ENCODE results near the gene PHPT1.
A peak's percentile ranks its signal among the peaks of the same experiment; 100 is the strongest.

The PHPT1 gene

DNA sequence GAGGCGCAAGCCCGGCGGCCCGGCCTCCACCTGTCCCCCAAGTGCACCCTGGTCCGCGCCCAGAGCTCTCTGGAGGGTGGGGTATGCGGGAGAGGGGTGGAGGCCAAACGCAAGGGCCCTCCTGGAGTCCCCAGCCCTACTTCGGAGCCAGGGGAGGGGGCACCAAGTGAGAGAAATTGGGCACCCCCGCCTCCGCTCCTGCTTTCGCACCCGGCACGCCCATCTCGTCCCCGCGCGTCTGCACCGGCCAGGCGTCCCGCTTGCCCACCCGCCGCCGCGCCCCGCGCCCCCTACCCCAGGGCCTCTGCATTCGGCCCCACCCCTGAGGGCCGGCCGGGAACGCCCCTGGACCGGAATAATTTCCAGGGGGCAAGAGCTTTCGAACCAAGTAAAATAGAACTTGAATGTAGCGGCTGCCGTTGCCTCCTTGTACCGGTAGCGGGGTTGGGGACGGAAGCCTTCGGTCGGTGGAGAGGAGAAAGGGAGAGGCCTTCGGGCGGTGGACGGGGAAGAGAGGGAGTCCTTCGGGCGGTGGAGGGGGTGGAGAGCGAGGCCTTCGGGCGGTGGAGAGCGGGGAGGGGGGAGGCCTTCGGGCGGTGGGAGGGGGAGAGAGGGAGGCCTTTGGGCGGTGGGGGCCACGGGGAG, 694 bp upstream of the PHPT1 start:
- DNase-seq (ENCODE audit: low spot score) = no peak

DNA sequence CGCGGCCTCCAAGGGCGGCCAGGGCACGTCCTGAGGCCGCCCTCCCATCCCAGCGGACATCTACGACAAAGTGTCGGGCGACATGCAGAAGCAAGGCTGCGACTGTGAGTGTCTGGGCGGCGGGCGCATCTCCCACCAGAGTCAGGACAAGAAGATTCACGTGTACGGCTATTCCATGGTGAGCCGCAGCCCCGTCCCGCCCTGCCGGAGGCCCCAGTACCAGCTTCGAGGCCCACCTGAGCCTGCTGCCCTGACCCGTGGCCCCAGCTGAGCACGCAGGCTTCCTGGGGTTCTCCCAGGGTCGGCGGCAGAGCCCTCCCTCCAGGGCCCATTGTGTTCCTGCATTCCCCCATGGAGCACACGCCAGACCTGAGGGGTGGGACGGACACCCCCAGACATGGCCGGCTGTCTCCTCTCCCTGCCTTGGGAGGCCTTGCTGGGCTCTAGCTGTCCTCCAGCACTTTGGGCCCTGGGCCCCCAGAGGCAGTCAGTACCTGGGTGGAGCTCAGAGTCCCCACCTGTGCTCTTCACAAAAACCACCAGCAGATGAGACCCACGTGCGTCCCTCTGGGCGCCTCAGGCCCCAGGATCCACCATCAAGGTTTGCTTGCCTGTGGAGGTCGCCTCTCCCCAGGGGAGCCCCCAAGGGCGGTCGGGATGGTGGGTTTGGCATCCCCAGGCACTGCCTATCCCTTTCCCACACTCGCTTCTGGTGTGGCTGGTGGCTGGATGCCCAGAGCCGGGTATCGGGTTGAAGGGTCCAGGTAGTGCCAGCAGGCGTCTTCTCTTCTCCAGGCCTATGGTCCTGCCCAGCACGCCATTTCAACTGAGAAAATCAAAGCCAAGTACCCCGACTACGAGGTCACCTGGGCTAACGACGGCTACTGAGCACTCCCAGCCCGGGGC, 1.0 kb downstream of the PHPT1 start:
- DNase-seq (ENCODE audit: low spot score) = no peak

DNA sequence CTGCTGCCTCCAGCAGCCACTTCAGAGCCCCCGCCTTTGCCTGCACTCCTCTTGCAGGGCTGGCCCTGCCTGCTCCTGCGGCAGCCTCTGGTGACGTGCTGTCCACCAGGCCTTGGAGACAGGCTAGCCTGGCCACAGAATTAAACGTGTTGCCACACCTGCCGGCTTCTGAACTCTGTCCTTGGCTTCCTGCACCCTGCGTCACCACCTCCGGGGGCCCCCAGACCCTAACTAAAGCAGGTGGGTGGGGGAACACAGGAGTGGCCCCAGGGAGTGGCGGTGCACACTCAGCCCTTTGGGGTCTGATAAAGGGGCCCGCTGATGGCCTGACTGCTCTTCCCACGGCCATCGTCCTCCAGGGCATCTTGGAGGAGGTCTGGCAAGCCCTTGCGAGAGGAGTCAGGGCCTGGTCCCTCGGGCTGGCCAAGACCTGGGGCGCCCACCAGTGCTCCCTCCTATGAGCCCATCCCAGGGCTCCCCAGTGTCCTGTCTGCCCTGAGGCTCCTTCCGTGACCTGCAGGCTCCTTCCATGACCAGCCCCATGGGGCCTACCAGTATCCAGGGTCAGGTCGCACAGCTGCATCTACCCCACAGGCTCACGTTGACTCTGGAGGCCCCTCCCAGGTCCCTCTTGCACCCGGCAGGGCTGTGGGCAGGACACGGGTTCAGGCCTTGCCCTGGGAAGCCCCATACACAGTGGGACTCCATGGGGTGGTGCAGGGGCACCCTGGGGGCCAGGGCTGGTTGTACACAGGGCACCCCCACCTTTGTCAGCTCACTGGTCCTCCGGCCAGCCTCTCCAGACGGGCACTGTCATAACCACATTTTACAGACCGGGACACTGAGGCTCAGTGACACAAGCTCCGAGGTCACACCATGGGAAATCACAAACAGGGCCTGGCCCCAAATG, 1.9 kb downstream of the PHPT1 start:
- no peak for DNase-seq (ENCODE audit: low spot score)

DNA sequence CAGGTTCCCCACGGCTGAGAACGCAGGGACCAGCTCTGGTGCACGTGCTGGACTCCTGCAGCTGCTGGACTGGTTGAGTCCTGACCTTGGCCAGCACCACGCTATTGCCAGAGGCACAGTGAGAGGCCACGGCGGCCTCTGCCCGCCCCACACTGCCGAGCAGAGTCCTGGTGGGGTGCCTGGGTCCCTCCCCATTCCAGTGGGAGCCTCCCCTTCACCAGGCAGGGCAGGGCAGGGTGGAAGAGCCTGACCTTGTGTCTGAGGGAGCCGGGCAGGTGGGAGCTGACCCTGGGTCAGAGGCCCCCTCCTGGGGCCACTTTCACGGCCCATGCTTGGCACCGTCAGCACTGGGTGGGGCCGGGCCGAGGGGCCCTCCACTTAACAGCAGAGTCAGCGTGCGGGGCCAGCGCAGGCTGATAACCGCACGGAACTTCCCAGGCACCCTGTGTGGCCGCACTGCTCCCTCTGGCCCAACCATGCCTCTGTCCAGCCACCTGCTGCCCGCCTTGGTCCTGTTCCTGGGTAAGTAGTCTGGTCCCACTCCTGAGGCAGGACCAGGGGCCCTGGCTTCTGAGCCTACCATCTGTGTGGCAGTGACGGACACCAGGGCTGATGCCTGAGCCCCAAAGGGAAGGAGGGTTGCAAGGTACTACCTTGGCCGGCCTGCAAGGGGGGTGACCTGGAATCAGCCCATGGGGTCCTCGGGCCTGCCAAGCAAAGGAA, 2.9 kb downstream of the PHPT1 start, which contains the start of gene MAMDC4:
TSS of gene MAMDC4 (plus strand) at position 406 of the 723 bp plus-strand sequence. CDS start at position 477, 71 bp downstream.
- DNase-seq (ENCODE audit: low spot score) = no peak

DNA sequence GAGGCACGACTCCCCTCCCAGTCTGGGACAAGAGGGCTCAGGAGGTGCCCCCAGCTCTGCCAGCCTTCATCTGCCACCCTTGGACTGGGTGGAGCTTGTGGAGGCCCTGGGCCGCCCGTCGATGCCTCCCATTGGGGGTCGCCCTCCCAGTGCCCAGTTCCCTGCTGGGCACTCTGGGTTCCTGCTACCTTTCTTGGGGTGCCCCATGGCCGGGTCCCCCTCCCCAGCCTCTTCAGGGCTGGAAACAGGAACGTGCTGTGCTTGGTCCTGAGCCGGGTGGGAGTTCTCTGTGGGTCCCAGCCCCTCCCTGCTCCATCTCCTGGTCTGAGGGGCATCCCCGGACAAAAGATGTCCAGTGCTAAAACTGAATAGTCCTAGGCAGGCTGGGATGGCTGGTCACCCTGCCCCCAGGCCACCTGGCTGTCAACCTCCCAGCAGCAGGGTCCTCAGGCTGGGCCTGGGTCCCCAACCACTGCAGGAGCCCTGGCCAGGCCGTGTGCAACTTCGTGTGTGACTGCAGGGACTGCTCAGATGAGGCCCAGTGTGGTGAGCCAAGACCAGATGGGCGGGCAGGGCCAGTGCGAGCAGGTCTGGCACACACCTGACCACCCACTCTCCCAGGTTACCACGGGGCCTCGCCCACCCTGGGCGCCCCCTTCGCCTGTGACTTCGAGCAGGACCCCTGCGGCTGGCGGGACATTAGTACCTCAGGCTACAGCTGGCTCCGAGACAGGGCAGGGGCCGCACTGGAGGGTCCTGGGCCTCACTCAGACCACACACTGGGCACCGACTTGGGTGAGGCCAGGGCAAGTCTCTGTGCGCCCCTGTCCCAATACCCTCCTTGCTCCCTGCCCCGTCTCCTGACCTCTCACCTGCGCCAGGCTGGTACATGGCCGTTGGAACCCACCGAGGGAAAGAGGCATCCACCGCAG, 3.7 kb downstream of the PHPT1 start:
- DNase-seq (ENCODE audit: low spot score) = no peak

DNA sequence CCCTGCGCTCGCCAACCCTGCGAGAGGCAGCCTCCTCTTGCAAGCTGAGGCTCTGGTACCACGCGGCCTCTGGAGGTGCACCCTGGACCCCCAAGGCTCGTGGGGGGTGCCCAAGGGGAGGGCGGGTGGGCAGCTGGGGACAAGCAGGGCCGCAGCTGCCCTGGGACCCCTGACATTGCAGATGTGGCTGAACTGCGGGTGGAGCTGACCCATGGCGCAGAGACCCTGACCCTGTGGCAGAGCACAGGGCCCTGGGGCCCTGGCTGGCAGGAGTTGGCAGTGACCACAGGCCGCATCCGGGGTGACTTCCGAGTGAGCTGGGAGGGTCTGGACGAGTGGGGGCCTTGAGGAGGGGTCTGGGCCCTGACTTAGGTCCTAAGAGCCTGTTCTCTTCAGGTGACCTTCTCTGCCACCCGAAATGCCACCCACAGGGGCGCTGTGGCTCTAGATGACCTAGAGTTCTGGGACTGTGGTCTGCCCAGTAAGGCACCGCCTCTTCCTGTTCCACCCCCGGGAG, 4.4 kb downstream of the PHPT1 start:
- DNase-seq (ENCODE audit: low spot score) = no peak

DNA sequence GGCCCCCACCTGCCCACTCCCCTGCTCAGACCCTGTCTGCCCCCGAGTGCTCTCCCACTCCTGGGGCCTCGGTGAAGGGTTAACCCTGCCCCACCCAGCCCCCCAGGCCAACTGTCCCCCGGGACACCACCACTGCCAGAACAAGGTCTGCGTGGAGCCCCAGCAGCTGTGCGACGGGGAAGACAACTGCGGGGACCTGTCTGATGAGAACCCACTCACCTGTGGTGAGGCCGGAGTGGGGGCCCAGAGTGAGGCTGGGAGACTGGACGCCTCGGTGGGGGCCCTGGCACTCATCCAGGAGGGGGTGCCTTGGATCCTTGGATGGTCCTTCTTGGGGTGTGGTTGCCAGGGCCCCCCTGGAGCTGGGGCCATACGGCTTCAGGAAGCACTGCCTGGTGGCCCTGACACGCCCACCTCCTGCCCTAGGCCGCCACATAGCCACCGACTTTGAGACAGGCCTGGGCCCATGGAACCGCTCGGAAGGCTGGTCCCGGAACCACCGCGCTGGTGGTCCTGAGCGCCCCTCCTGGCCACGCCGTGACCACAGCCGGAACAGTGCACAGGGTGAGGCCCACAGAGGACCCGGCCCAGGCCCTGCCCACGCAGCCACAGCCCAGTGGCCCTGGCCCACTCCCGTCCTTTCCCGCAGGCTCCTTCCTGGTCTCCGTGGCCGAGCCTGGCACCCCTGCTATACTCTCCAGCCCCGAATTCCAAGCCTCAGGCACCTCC, 5.1 kb downstream of the PHPT1 start:
- DNase-seq (ENCODE audit: low spot score) = no peak

DNA sequence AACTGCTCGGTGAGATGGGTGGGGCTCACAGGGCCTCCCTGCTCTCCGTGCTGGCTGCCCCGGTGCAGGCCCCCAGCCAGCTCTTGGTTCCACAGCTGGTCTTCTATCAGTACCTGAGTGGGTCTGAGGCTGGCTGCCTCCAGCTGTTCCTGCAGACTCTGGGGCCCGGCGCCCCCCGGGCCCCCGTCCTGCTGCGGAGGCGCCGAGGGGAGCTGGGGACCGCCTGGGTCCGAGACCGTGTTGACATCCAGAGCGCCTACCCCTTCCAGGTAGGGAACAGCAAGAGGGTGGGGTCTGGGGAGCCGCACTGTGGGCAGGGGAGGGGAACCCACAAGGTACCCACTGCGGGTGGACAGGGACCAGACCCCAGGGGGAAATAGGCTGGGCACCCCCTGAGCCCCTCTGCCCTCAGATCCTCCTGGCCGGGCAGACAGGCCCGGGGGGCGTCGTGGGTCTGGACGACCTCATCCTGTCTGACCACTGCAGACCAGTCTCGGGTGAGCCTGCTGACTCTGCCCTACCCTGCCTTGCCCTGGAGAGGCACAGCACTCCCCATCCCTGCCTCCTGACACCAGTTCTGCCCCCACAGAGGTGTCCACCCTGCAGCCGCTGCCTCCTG, 5.7 kb downstream of the PHPT1 start:
- no peak for DNase-seq (ENCODE audit: low spot score)

DNA sequence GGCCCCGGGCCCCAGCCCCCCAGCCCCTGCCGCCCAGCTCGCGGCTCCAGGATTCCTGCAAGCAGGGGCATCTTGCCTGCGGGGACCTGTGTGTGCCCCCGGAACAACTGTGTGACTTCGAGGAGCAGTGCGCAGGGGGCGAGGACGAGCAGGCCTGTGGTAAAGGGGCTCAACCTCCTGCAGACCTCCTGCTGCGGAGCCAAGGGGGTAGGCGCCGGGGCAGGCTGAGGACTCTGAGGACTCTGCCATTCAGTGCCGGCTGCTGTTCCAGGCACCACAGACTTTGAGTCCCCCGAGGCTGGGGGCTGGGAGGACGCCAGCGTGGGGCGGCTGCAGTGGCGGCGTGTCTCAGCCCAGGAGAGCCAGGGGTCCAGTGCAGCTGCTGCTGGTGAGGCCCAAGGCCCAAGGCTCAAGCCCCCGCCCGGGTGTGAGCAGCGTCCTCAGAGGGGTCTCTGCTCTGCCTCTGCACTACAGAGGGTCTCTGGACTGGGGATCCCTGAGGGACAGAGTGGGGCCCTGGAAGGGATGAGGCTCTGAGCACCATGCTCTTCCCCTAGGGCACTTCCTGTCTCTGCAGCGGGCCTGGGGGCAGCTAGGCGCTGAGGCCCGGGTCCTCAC, 6.4 kb downstream of the PHPT1 start:
- DNase-seq (ENCODE audit: low spot score) = no peak

DNA sequence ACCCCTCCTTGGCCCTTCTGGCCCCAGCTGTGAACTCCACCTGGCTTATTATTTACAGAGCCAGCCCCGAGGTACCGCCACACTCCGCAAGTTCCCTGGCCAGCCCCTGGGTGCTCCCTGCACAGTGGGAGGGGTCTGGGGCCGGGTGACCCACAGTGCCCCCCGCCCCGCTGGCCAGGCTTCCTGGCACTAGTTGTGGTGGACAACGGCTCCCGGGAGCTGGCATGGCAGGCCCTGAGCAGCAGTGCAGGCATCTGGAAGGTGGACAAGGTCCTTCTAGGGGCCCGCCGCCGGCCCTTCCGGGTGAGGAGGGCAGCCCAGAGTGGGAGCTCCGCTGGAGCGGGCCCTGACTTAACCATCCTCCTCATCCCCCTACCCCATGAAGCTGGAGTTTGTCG, 6.9 kb downstream of the PHPT1 start:
- DNase-seq (ENCODE audit: low spot score) = no peak

DNA sequence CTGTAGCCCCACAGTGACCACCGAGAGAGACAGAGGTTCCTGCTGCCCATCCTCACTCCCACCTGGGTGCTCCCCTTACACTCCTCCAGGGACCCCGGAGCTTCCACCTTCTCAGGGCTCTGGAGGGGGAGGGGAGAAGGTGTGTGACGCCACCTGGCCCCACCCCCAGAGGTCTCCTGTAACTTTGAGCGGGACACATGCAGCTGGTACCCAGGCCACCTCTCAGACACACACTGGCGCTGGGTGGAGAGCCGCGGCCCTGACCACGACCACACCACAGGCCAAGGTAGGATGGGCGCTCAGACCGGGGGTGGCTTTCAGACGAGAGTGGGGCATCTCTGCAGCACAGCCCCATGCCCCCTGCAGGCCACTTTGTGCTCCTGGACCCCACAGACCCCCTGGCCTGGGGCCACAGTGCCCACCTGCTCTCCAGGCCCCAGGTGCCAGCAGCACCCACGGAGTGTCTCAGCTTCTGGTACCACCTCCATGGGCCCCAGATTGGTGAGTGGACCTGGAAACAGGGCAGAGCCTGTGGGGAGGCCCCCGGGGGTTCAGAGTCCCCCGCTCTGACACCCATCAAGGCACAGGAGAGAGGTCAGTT, 7.4 kb downstream of the PHPT1 start:
- DNase-seq (ENCODE audit: low spot score) = no peak

DNA sequence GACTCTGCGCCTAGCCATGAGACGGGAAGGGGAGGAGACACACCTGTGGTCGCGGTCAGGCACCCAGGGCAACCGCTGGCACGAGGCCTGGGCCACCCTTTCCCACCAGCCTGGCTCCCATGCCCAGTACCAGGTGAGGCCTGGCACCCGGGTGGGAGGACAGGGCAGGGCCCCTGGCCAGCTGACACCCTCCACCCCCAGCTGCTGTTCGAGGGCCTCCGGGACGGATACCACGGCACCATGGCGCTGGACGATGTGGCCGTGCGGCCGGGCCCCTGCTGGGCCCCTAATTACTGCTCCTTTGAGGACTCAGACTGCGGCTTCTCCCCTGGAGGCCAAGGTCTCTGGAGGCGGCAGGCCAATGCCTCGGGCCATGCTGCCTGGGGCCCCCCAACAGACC, 8.0 kb downstream of the PHPT1 start:
- no peak for DNase-seq (ENCODE audit: low spot score)

DNA sequence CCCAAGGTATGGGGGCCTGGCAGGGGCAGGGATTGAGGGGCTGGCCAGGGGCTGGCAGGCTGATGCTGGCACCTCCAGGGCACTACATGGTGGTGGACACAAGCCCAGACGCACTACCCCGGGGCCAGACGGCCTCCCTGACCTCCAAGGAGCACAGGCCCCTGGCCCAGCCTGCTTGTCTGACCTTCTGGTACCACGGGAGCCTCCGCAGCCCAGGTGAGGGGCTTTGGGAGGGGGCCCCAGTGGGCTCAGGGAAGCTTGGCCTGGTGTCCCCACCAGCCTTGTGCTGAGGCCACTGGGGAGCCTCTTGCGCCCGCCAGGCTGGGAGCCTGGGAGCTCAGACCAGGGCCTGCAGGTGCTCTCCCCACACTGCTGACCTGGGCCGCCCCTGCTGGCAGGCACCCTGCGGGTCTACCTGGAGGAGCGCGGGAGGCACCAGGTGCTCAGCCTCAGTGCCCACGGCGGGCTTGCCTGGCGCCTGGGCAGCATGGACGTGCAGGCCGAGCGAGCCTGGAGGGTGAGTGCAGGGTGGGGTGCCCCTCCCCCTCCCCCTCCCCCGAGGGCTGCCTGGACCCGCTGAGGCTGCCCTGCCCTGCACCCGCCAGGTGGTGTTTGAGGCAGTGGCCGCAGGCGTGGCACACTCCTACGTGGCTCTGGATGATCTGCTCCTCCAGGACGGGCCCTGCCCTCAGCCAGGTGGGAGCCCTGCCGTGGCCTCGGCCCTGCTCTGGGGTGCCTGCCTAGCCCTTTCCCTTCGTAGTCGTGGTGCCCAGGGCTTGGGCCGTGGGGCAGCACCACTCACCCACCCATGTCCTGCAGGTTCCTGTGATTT, 8.6 kb downstream of the PHPT1 start:
- DNase-seq (ENCODE audit: low spot score) = no peak

DNA sequence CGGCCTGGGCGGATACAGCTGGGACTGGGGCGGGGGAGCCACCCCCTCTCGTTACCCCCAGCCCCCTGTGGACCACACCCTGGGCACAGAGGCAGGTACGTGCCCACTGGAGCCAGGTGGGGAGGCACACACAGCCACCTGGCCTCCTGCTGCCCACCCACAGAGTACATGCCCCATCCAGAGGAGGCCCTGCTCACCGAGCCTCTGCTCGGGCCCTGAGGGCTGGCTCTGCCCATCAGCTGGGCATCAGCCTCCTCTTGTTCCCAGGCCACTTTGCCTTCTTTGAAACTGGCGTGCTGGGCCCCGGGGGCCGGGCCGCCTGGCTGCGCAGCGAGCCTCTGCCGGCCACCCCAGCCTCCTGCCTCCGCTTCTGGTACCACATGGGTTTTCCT, 9.2 kb downstream of the PHPT1 start:
- no peak for DNase-seq (ENCODE audit: low spot score)

DNA sequence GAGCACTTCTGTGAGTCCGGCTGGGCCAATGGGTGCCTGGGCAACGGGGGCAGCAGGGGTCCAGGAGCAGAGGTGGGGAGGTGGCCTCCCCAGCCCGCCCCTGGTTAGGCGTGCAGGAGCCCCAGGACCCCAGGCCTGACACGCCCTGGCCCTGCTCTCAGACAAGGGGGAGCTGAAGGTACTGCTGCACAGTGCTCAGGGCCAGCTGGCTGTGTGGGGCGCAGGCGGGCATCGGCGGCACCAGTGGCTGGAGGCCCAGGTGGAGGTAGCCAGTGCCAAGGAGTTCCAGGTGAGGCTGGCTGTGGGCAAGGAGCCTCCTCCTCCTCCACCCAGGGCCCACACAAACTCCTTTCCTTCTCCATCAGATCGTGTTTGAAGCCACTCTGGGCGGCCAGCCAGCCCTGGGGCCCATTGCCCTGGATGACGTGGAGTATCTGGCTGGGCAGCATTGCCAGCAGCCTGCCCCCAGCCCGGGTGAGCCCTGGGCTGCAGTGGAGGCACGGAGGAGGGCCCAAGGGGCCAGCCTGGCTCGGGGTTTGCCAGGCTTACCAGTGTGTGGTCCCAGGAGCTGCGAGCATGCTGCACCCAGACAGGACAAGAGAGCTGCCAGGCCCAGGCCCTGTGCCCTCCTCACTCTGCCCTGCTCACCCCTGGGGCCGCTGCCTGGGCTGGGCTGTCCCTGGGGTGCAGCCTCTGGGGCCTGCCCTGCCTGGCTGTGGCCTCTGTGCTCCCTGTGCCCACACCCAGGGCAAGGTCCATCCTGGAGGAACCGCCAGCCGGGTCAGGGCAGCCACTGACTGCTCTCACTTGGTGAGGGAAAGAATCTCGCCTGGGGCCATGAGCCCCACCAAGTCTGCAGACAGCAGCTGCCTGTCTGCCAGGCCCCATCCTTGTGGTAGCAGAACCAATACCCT, 9.9 kb downstream of the PHPT1 start:
- peak; percentile 72 for DNase-seq (ENCODE audit: low spot score)

DNA sequence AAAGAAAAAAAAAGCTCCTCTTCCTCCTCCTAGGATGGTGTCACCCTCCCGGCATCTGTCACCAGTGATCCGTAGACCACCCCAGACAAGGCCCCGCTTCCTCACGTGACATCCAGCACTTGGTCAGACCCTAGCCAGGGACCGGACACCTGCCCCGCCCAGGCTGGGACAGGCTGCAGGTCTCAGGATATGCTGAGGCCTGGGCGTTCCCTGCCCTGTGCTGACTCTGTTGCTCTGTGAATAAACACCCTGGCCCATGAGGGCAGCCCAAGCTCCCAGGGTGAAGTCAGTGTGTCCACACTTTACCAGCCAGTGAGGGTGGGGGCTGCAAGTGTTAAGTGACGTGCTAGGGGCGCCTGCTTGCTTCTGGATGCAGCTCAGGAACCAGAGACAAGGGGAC, 11.3 kb downstream of the PHPT1 start:
- DNase-seq (ENCODE audit: low spot score) = no peak
